Limb (tissue), 2 donors: ENCODE measurements around the gene AKR1C2.
"Not testable (repeated sequence)": the region's sequence is repeated elsewhere in the genome, so short reads cannot be mapped to it uniquely, and the experiment has no call there.

Experiments used
- DNase-seq, 2 donors: peaks; one replicate each; pipeline ENCODE4 v3.0.0-alpha.2; 2016; ENCODE audit errors: extremely low spot score in 2 of 2

AKR1C2 gene

GRCh38 chr10:5025461-5025881 lies 21.8 kb upstream of the AKR1C2 start:
- DNase-seq, result not testable (repeated sequence)

GRCh38 chr10:5023177-5023805 lies 19.6 kb upstream of the AKR1C2 start:
- DNase-seq, result no peak

GRCh38 chr10:5021624-5022290 lies 18.1 kb upstream of the AKR1C2 start:
- DNase-seq, result not testable (repeated sequence)

GRCh38 chr10:5019770-5020612 lies 16.3 kb upstream of the AKR1C2 start:
- DNase-seq, result not testable (repeated sequence)

GRCh38 chr10:5018671-5019277 lies 15.1 kb upstream of the AKR1C2 start:
- not testable (repeated sequence) for DNase-seq

- DNase-seq, result peak in 1 of 2 donors; percentile 17
Observed at GRCh38 chr10:5018134-5018533, 14.5 kb upstream of the AKR1C2 start.

GRCh38 chr10:5014936-5015335 lies 11.3 kb upstream of the AKR1C2 start:
- no peak for DNase-seq

GRCh38 chr10:5014200-5014910 lies 10.7 kb upstream of the AKR1C2 start:
- not testable (repeated sequence) for DNase-seq

GRCh38 chr10:5013385-5013784 lies 9.7 kb upstream of the AKR1C2 start:
- no peak for DNase-seq

- DNase-seq, result no peak
Observed at GRCh38 chr10:5012595-5012994, 8.9 kb upstream of the AKR1C2 start.

GRCh38 chr10:5011392-5011791 lies 7.7 kb upstream of the AKR1C2 start:
- DNase-seq, result not testable (repeated sequence)

GRCh38 chr10:5010043-5010442 lies 6.4 kb upstream of the AKR1C2 start:
- DNase-seq, result not testable (repeated sequence)

GRCh38 chr10:5008857-5009548 lies 5.3 kb upstream of the AKR1C2 start:
- not testable (repeated sequence) for DNase-seq

GRCh38 chr10:5004501-5004900 lies 844 bp upstream of the AKR1C2 start:
- not testable (repeated sequence) for DNase-seq

- not testable (repeated sequence) for DNase-seq
Observed at GRCh38 chr10:5004030-5004385, 351 bp upstream of the AKR1C2 start.

- DNase-seq, result no peak
Observed at GRCh38 chr10:5002013-5002727, 1.5 kb downstream of the AKR1C2 start.

- DNase-seq, result no peak
Observed at GRCh38 chr10:4998671-4999070, 5.0 kb downstream of the AKR1C2 start.

GRCh38 chr10:4994260-4994659 lies 9.4 kb downstream of the AKR1C2 start:
- not testable (repeated sequence) for DNase-seq

GRCh38 chr10:4992564-4992963 lies 11.1 kb downstream of the AKR1C2 start:
- not testable (repeated sequence) for DNase-seq

- DNase-seq, result not testable (repeated sequence)
Observed at GRCh38 chr10:4991463-4991862, 12.2 kb downstream of the AKR1C2 start.
